Stimulated activated CD8-positive, alpha-beta memory T cell treated with anti-CD3 and anti-CD28 coated beads, Interleukin-7, amount 100 ng/mL, for 48 hours (primary cell): ENCODE data around the gene CD6.

ENCODE experiments used
- DNase-seq, 2 donors: peaks; one replicate each; pipeline ENCODE4 v3.0.0-alpha.2; 2020; ENCODE audit warnings: low read depth in 1 of 2; ENCODE audit errors: extremely low read depth in 1 of 2

Gene CD6

GRCh38 chr11:60982184-60982583 lies 10.7 kb downstream of the CD6 start:
- no peak for DNase-seq

GRCh38 chr11:60984149-60984548 lies 12.7 kb downstream of the CD6 start:
- no peak for DNase-seq

GRCh38 chr11:60984636-60985035 lies 13.2 kb downstream of the CD6 start:
- DNase-seq, result no peak

- DNase-seq, result no peak
These were observed 14.0 kb downstream of the CD6 start for GRCh38 chr11:60985501-60985900.

GRCh38 chr11:60985991-60986915 lies 14.8 kb downstream of the CD6 start:
- DNase-seq, result peak; percentile 78 to 95

- DNase-seq, result peak in 1 of 2 donors; percentile 78
These were observed 16.2 kb downstream of the CD6 start for GRCh38 chr11:60987577-60988277.

GRCh38 chr11:60988658-60989057 lies 17.2 kb downstream of the CD6 start:
- no peak for DNase-seq

GRCh38 chr11:60989093-60989650 lies 17.7 kb downstream of the CD6 start:
- no peak for DNase-seq

- no peak for DNase-seq
These were observed 20.0 kb downstream of the CD6 start for GRCh38 chr11:60991457-60991856.

GRCh38 chr11:60992842-60993409 lies 21.4 kb downstream of the CD6 start:
- no peak for DNase-seq

GRCh38 chr11:60993615-60994014 lies 22.1 kb downstream of the CD6 start:
- DNase-seq, result no peak

GRCh38 chr11:60994541-60995080 lies 23.1 kb downstream of the CD6 start:
- no peak for DNase-seq

GRCh38 chr11:60995798-60996197 lies 24.3 kb downstream of the CD6 start:
- no peak for DNase-seq

- no peak for DNase-seq
These were observed 25.1 kb downstream of the CD6 start for GRCh38 chr11:60996381-60997138.

- DNase-seq, result no peak
These were observed 28.9 kb downstream of the CD6 start for GRCh38 chr11:61000426-61000825.

- DNase-seq, result no peak
These were observed 30.5 kb downstream of the CD6 start for GRCh38 chr11:61001931-61002330.

GRCh38 chr11:61002598-61002997 lies 31.1 kb downstream of the CD6 start:
- no peak for DNase-seq

GRCh38 chr11:61004180-61004611 lies 32.7 kb downstream of the CD6 start:
- no peak for DNase-seq

- DNase-seq, result no peak
These were observed 33.3 kb downstream of the CD6 start for GRCh38 chr11:61004761-61005181.

GRCh38 chr11:61007383-61007955 lies 36.0 kb downstream of the CD6 start:
- DNase-seq, result no peak
